ENCODE data around the gene EID2.

Gene EID2

GRCh38 chr19:39533791-39534190 lies 6.2 kb downstream of the EID2 start:
- Histone ChIP-seq H3K9ac (ENCODE audit: low read depth, low read length) (no peak overlapping the region), H3K4me1 (ENCODE audit: control insufficient read depth, insufficient read depth, low read length) (peaks cover 9% of the 10 kb centered on the region), H3K4me3 (ENCODE audit: low read depth, low read length) (no peak overlapping the region), H3K36me3 (ENCODE audit: control insufficient read depth, insufficient read depth, low read length) (no peaks in the 10 kb centered on the region), H3K27me3 (ENCODE audit: control insufficient read depth, insufficient read depth, low read length) (no peaks in the 10 kb centered on the region), H3K9me3 (ENCODE audit: control insufficient read depth, insufficient read depth, low read length) (no peaks in the 10 kb centered on the region), H3K27ac (ENCODE audit: low read depth, low read length) (no peak overlapping the region)

DNA sequence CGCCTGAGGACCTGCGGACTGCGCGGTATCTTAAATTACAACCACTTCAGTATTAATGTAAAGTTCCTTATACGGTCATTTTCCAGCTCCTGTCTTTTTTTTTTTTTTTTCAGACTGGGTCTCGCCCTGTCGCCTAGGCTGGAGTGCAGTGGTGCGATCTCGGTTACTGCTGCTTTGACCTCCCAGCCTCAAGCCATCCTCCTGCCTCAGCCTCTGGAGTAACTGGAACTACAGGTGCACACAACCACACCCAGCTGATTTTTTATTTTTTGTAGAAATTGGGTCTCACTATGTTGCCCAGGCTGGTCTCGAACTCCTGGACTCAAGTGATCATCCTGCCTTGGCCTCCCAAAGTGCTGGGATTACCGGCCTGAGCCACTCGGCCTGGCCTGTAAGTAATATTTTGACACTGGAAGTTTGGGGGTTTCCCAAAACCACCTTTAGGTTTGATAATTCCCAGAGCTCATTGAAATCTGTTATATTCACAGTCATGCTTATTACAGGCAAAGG lies 6.9 kb downstream of the EID2 start:
- Histone ChIP-seq H3K27me3 (ENCODE audit: control insufficient read depth, insufficient read depth, low read length) (no peaks in the 10 kb centered on the region), H3K4me3 (ENCODE audit: low read depth, low read length) (no peak overlapping the region), H3K36me3 (ENCODE audit: control insufficient read depth, insufficient read depth, low read length) (no peaks in the 10 kb centered on the region), H3K9ac (ENCODE audit: low read depth, low read length) (no peak overlapping the region), H3K9me3 (ENCODE audit: control insufficient read depth, insufficient read depth, low read length) (no peaks in the 10 kb centered on the region), H3K27ac (ENCODE audit: low read depth, low read length) (no peak overlapping the region), H3K4me1 (ENCODE audit: control insufficient read depth, insufficient read depth, low read length) (peaks cover 4% of the 10 kb centered on the region; the same call in 1 of the 2 replicates)

GRCh38 chr19:39532233-39533002 lies 7.5 kb downstream of the EID2 start, which contains the start of gene EID2B:
EID2B (minus strand) TSS chr19:39532852; CDS start chr19:39532802, 50 bp downstream.
- H3K27me3 ChIP-seq (ENCODE audit: control insufficient read depth, insufficient read depth, low read length) = no peaks in the 10 kb centered on the region
- H3K27ac ChIP-seq (ENCODE audit: low read depth, low read length) = peak within 1 kb of the TSS; percentile 34
- peak within 1 kb of the TSS; percentile 70 for H3K9ac ChIP-seq (ENCODE audit: low read depth, low read length)
- no peaks in the 10 kb centered on the region for H3K9me3 ChIP-seq (ENCODE audit: control insufficient read depth, insufficient read depth, low read length)
- H3K36me3 ChIP-seq (ENCODE audit: control insufficient read depth, insufficient read depth, low read length) = no peaks in the 10 kb centered on the region
- peaks cover 4% of the 10 kb centered on the region; the same call in 1 of the 2 replicates for H3K4me1 ChIP-seq (ENCODE audit: control insufficient read depth, insufficient read depth, low read length)
- peak within 1 kb of the TSS; percentile 92 for H3K4me3 ChIP-seq (ENCODE audit: low read depth, low read length)

DNA sequence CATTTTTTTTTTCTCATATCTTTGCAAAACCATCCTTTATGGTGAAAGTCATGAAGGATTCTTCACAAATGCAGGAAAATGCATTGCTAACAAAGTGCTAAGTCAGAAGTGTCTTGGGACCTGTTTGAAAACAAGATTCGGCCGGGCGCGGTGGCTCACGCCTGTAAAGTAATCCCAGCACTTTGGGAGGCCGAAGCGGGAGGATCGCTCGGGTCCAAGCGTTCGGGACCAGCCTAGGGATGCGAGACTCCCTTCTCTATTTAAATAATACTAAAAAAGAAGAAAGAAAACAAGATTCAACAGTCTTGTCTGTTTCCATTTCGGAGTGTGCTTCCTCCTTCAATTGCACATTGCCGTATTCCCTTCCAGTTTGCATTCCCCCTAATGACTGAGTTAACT lies 8.1 kb downstream of the EID2 start:
- Histone ChIP-seq H3K4me3 (ENCODE audit: low read depth, low read length) (peak overlapping the region; percentile 92), H3K4me1 (ENCODE audit: control insufficient read depth, insufficient read depth, low read length) (peaks cover 4% of the 10 kb centered on the region; the same call in 1 of the 2 replicates), H3K9me3 (ENCODE audit: control insufficient read depth, insufficient read depth, low read length) (no peaks in the 10 kb centered on the region), H3K27me3 (ENCODE audit: control insufficient read depth, insufficient read depth, low read length) (no peaks in the 10 kb centered on the region), H3K36me3 (ENCODE audit: control insufficient read depth, insufficient read depth, low read length) (no peaks in the 10 kb centered on the region), H3K9ac (ENCODE audit: low read depth, low read length) (peak overlapping the region; percentile 70), H3K27ac (ENCODE audit: low read depth, low read length) (no peak overlapping the region)

- Histone ChIP-seq H3K36me3 (ENCODE audit: control insufficient read depth, insufficient read depth, low read length) (peaks cover 4% of the 10 kb centered on the region), H3K27me3 (ENCODE audit: control insufficient read depth, insufficient read depth, low read length) (no peaks in the 10 kb centered on the region), H3K4me1 (ENCODE audit: control insufficient read depth, insufficient read depth, low read length) (no peaks in the 10 kb centered on the region), H3K4me3 (ENCODE audit: low read depth, low read length) (no peak overlapping the region), H3K9ac (ENCODE audit: low read depth, low read length) (no peak overlapping the region), H3K9me3 (ENCODE audit: control insufficient read depth, insufficient read depth, low read length) (no peaks in the 10 kb centered on the region), H3K27ac (ENCODE audit: low read depth, low read length) (no peak overlapping the region)
Observed at GRCh38 chr19:39525205-39525604, 14.8 kb downstream of the EID2 start.

GRCh38 chr19:39524495-39524894 lies 15.5 kb downstream of the EID2 start:
- H3K4me1 ChIP-seq (ENCODE audit: control insufficient read depth, insufficient read depth, low read length) = no peaks in the 10 kb centered on the region
- H3K27me3 ChIP-seq (ENCODE audit: control insufficient read depth, insufficient read depth, low read length) = no peaks in the 10 kb centered on the region
- H3K9ac ChIP-seq (ENCODE audit: low read depth, low read length) = no peak overlapping the region
- H3K4me3 ChIP-seq (ENCODE audit: low read depth, low read length) = no peak overlapping the region
- no peak overlapping the region for H3K27ac ChIP-seq (ENCODE audit: low read depth, low read length)
- peaks cover 4% of the 10 kb centered on the region for H3K36me3 ChIP-seq (ENCODE audit: control insufficient read depth, insufficient read depth, low read length)
- no peaks in the 10 kb centered on the region for H3K9me3 ChIP-seq (ENCODE audit: control insufficient read depth, insufficient read depth, low read length)

- no peaks in the 10 kb centered on the region for H3K9me3 ChIP-seq (ENCODE audit: control insufficient read depth, insufficient read depth, low read length)
- H3K9ac ChIP-seq (ENCODE audit: low read depth, low read length) = no peak overlapping the region
- peaks cover 4% of the 10 kb centered on the region for H3K36me3 ChIP-seq (ENCODE audit: control insufficient read depth, insufficient read depth, low read length)
- no peaks in the 10 kb centered on the region for H3K4me1 ChIP-seq (ENCODE audit: control insufficient read depth, insufficient read depth, low read length)
- H3K27ac ChIP-seq (ENCODE audit: low read depth, low read length) = no peak overlapping the region
- H3K4me3 ChIP-seq (ENCODE audit: low read depth, low read length) = no peak overlapping the region
- H3K27me3 ChIP-seq (ENCODE audit: control insufficient read depth, insufficient read depth, low read length) = no peaks in the 10 kb centered on the region
Observed at GRCh38 chr19:39520541-39521484, 19.1 kb downstream of the EID2 start.

DNA sequence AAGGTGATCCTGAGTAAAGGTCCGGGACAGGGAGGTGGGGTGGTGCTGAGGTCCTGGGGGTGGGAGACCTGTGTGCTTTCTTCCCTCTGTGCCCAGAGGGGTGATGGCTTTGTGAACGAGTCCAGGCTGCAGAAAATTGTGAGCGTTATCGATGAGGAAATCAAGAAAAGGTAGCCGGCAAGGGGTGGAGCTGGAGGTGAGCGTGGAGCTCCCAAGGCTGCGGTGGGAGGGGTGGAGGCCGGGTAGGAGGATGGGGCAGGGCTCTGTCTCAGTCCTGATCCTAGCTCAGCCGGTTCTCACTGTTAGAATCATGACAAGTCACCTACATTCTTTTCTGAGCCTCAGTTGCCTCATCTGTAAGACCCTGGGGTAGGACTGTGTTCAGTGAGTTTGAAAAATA lies 21.0 kb downstream of the EID2 start:
- peaks cover 9% of the 10 kb centered on the region for H3K27me3 ChIP-seq (ENCODE audit: control insufficient read depth, insufficient read depth, low read length)
- H3K36me3 ChIP-seq (ENCODE audit: control insufficient read depth, insufficient read depth, low read length) = peaks cover 4% of the 10 kb centered on the region; the same call in 1 of the 2 replicates
- no peak overlapping the region; the same call in 1 of the 2 replicates for H3K4me3 ChIP-seq (ENCODE audit: low read depth, low read length)
- no peaks in the 10 kb centered on the region for H3K4me1 ChIP-seq (ENCODE audit: control insufficient read depth, insufficient read depth, low read length)
- H3K9ac ChIP-seq (ENCODE audit: low read depth, low read length) = no peak overlapping the region
- no peak overlapping the region for H3K27ac ChIP-seq (ENCODE audit: low read depth, low read length)
- no peaks in the 10 kb centered on the region for H3K9me3 ChIP-seq (ENCODE audit: control insufficient read depth, insufficient read depth, low read length)

GRCh38 chr19:39518458-39518857 lies 21.5 kb downstream of the EID2 start:
- no peak overlapping the region; the same call in 1 of the 2 replicates for H3K4me3 ChIP-seq (ENCODE audit: low read depth, low read length)
- no peak overlapping the region for H3K27ac ChIP-seq (ENCODE audit: low read depth, low read length)
- peaks cover 13% of the 10 kb centered on the region for H3K27me3 ChIP-seq (ENCODE audit: control insufficient read depth, insufficient read depth, low read length)
- H3K36me3 ChIP-seq (ENCODE audit: control insufficient read depth, insufficient read depth, low read length) = peaks cover 4% of the 10 kb centered on the region; the same call in 1 of the 2 replicates
- no peaks in the 10 kb centered on the region for H3K4me1 ChIP-seq (ENCODE audit: control insufficient read depth, insufficient read depth, low read length)
- H3K9me3 ChIP-seq (ENCODE audit: control insufficient read depth, insufficient read depth, low read length) = no peaks in the 10 kb centered on the region
- H3K9ac ChIP-seq (ENCODE audit: low read depth, low read length) = no peak overlapping the region

DNA sequence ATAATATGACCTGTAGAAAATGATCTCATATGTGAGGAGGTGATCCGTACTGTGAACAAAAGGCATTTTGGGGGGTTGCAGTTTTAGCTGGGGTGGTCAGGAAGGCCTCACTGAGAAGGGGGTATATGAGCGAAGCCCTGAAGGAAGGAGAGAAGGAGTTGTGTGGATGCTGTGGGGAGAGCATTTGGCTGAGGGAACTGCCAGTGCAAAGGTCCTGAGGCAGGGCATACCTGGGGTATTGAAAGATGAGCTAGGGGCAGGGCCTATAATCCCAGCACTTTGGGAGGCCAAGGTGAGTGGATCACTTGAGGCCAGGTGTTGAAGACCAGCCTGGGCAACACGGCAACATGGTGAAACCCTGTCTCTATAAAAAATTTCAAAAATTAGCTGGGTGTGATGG lies 22.5 kb downstream of the EID2 start:
- no peak overlapping the region for H3K4me3 ChIP-seq (ENCODE audit: low read depth, low read length)
- H3K27me3 ChIP-seq (ENCODE audit: control insufficient read depth, insufficient read depth, low read length) = peaks cover 16% of the 10 kb centered on the region
- peaks cover 4% of the 10 kb centered on the region; the same call in 1 of the 2 replicates for H3K36me3 ChIP-seq (ENCODE audit: control insufficient read depth, insufficient read depth, low read length)
- H3K9me3 ChIP-seq (ENCODE audit: control insufficient read depth, insufficient read depth, low read length) = no peaks in the 10 kb centered on the region
- no peak overlapping the region for H3K9ac ChIP-seq (ENCODE audit: low read depth, low read length)
- no peak overlapping the region for H3K27ac ChIP-seq (ENCODE audit: low read depth, low read length)
- no peaks in the 10 kb centered on the region for H3K4me1 ChIP-seq (ENCODE audit: control insufficient read depth, insufficient read depth, low read length)

All from HUES48 (cell line).